ENCODE data around the gene GDPD4.

GDPD4 gene

DNA sequence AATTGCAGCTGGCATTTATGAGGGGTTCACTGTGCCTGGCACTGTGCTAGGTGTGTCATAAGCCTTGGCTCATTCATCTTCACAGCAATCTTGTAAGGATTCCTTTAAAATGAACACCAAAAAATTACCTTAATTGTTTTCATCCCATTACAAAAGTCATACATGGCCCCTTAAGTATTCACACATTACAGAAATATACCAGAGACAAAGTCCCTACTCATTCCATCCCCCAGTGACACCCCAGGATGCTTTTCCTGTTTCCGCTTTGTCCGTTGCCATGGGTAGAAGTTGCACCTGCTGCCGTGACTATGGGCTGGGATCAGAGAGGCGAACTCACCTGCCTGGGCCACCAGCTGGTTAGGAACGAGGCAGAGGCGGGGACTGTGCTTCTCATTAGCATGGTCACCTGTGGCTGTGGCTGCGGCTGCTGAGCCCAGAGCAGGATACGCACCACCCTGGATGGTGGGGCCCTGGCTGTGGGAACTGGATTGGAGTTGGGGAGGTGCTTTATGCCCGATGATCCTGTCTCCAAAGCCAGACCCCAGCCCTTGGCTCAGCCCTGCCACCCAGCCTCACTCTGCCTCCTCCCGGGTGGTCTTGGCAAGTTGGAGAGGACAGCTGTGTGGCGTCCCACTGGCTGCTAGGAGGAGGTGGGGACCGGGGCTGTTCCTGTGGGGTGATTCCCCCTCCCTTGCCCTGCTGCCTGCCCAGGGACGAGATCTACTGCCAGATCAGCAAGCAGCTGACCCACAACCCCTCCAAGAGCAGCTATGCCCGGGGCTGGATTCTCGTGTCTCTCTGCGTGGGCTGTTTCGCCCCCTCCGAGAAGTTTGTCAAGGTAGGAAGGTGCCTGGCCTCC is 112.6 kb downstream of the GDPD4 start:
- DNase-seq = no peak

GRCh38 chr11:77187776-77188632 is 113.5 kb downstream of the GDPD4 start:
- peak; percentile 79 for DNase-seq

GRCh38 chr11:77187111-77187750 is 114.3 kb downstream of the GDPD4 start:
- DNase-seq = no peak

DNA sequence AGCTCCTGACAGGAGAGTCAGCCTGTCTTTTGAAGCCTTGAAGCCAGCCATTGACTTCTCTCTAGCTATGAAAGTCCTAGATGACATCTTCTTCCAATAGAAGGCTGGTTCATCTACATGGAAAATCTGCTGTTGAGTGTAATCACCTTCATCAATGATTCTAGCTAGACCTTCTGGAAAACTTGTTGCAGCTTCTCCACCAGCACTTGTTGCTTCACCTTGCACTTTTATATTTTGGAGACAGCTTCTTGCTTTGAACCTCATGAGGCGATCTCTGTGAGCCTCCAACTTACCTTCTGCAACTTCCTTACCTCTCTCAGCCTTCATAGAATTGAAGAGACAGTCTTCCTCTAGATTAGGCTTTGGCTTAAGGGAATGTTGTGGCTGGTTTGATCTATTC is 115.2 kb downstream of the GDPD4 start:
- DNase-seq = no peak

DNA sequence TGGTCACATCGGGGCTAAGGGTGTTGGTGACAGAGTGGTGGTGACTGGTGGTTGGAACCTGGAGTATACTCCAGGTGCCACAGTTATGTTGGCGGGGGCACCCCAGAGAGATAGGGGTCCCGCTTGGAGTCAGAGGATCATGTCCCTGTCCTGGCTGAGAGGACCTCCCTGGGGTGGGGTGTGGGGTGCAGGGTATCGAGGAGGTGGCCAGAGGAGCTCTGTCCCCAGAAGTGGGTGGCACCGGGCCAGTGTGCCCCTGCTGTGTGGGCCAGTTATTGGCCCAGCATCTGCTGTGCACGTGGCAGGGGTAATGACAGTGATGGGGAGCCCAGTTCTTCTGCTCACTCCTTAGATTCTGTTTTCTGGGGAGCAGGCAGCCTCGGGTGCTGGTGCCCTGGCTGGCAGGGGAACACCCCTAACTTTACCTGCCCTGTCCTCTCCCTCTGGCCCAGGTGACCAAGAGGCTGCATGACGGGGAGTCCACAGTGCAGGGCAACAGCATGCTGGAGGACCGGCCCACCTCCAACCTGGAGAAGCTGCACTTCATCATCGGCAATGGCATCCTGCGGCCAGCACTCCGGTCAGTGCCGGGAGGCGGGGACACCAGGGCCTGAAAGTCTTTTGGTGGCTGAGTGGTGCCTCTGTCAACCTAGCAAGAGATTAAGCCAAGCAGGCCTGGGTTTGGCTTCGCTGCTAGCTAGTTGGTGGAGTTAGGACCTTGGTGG is 117.2 kb downstream of the GDPD4 start:
- DNase-seq = no peak

DNA sequence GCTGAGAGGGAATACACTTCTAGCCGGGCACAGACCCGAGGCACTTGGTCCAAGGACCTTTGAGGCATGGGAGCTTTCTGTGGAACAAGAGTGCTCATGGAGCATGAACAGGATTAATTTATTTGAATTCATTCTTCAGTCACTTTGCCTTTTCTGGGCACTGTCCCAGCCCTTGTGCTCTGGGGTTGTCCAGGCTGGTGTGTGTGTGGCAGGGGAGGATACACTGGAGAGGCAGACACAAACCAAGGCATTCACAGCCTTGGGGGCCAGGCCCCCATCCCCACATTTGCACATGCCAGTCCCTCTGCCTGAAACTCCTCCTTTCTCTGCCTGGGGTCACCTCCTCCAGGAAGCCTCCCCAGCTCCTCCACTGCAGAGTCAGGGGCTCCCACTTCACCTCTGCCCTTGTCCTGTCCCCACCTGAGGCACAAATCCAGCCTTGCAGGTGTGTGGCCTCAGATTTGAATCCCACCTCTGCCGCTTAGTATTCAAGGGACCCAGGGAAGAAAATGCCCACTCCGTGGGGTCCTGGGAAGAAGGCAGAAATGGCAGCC is 118.0 kb downstream of the GDPD4 start:
- no peak for DNase-seq

- DNase-seq = no peak
Observed at GRCh38 chr11:77182542-77183430, 118.7 kb downstream of the GDPD4 start.

DNA sequence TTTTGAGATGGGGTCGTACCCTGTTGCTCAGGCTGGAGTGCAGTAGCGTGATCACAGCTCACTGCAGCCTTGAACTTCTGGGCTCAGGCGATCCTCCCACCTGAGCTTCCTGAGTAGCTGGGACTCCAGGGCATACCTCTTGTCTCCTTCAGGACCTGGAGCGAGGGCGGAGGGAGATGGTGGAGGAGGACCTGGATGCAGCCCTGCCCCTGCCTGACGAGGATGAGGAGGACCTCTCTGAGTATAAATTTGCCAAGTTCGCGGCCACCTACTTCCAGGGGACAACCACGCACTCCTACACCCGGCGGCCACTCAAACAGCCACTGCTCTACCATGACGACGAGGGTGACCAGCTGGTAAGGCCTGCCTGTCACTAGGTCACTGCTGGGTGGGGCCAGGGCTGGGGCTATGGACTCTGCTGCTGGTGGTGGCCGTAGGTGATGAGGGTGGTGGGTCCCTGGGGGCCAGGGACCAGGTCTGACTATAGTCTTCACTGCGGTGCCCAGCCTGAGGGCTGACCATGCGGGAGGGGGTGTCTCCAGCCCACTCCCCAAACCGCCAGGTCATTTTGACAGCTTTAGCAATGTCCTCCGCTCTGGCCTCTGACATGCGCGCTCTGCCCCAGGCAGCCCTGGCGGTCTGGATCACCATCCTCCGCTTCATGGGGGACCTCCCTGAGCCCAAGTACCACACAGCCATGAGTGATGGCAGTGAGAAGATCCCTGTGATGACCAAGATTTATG is 119.5 kb downstream of the GDPD4 start:
- no peak for DNase-seq

GRCh38 chr11:77181226-77181625 is 120.3 kb downstream of the GDPD4 start:
- no peak for DNase-seq

DNA sequence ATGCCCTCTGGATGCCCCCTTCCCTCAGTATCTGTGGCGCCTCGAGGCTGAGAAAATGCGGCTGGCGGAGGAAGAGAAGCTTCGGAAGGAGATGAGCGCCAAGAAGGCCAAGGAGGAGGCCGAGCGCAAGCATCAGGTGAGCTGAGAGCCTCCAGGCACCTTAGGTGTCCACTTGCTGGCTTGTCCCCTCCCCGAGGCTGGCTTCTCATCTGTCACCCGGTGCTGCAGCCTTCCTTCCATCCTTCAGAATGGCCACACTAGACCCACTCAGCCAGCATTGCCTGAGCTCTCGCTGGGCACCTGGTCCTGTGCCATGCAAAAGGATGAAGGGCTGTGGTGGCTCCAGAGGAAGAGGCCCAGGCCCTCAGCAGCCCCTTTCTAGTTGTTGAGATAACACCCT is 121.1 kb downstream of the GDPD4 start:
- DNase-seq = no peak

- no peak for DNase-seq
Observed at GRCh38 chr11:77179681-77180080, 121.8 kb downstream of the GDPD4 start.

GRCh38 chr11:77179048-77179447 is 122.4 kb downstream of the GDPD4 start:
- no peak for DNase-seq

- no peak for DNase-seq
Observed at GRCh38 chr11:77178150-77178549, 123.3 kb downstream of the GDPD4 start.

DNA sequence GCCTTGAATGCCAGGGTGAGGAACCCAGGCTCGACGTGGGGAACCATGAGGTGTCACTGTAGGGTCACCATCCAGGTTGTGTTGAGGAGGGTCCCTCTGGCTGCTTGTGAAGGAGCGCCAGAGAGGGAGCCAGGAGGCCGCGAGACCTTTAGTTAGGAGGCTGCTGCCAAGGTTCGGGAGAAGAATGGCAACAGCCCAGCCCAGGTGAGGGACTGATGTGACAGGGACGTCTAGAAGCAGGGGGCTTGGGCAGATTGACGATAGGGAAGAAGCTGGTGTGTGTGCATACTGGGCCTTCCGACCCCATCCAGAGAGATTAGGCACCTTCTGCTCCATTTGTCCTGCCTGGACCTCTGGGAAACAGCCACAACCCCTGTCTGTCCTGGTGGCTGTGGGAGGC is 124.5 kb downstream of the GDPD4 start:
- no peak for DNase-seq

DNA sequence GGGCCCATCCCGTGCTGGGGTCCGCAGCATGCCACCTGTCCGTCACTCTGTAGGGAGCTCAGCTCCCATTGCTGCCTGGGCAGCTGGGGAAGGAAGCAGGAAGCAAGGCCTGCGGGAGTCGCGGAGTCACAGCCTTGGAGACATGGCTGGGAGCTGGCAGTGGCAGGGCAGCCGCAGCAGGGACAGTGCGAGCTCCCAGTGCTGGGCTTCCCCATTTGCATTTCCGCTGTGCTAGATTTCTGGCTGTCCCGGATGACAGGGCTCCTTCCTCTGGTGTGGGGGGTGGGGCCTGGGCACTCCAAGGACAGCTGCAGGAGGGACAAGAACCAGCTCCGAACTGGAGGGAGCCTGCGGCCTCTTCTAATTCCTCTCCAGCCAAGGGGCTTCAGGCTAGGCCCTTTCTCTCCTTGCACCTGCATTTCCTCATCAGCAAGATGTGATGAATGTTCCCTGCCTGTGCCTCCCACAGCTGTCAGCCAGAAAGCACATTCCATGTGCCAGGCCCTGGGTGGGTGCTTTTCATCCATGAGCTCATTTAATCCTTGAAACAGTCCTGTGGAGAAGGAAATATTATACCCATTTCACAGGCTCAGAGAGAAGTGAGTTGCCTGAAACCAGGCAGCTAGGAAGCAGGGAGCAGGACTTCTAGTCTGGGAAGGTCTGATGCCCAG is 125.5 kb downstream of the GDPD4 start:
- DNase-seq = no peak

DNA sequence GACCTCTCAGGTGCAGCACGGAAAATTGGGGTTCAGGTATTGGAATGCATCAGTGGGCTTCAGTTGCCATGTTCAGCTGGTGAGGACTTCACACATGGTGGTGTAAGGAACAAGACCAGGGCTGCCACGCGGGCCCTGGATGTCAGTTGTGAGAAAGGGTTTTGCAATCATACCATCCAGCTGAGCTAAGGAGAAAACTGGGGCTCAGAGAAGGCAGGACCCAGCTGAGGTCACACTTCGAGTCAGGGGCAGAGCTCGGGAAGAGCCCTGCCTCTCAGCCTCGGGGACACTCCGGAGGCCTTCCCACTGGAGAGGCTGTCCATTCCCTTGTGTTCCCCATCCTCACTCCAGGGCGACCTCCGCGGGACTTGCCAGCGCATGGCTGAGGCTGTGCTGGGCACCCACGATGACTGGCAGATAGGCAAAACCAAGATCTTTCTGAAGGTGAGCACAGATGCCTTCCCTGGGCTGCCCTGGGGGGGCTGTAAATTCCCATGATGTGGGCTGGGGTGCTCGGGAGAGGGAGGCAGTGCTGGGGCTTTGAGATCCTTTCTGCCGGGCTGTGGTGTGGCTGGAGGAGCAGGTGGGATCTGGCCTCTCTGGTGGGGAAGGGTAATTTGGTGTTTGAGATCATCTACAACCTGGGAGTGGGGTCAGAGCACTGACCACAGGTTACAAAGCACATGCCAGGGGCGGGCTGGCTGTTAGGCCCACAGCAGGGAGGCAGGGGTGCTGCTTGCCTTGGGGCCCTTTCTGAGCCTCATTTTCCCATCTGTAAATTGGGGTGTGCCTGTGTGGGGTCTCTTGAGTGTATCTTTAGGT is 126.3 kb downstream of the GDPD4 start:
- DNase-seq = no peak

DNA sequence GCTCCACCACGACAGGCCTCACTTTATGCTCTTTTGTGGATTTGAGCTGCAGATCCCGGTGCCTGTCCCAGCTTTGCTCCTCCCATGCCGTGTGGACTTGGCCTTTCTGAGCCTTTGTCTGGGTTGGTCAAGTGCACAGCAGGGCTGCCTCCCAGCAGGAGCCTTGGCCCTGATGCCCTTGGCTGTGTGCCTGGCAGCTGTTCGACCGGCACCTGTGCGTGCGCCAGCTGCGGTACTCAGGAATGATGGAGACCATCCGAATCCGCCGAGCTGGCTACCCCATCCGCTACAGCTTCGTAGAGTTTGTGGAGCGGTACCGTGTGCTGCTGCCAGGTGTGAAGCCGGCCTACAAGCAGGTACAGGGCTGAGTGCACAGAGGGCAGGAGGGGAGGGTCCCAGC is 126.9 kb downstream of the GDPD4 start:
- peak; percentile 95 for DNase-seq

DNA sequence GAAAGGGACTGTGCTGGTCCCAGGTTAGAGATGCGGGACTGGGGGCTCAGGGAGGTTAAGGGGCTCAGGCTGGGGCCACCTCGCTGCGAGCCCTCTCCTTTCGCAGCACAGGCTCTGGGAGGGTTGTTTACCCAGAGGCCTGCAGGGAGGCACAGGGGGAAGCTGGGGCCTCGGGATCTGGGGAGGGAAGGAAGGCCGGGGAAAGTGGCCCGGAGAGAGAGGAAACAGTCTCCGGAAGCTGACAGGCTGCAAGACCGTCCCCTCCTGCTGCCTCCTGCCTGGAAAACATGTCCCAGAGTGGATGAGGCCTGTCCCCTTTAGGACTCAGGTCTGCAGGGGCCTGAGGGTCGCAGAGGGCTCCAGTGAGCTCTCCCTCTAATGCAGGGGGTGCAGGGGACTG is 128.0 kb downstream of the GDPD4 start:
- DNase-seq = no peak

DNA sequence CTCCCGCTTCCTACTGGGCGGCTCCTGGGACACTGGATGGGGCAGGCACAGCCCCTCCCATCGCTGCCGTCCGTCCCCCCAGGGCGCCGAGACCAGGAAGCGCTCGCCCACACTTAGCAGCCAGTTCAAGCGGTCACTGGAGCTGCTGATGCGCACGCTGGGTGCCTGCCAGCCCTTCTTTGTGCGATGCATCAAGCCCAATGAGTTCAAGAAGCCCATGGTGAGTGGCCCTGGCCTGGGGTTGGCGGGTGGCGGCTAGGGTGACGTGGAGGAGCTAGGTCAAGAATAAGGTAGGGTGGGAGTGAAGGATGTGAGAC is 128.9 kb downstream of the GDPD4 start:
- peak; percentile 42 for DNase-seq

Data from DMS79 treated with DMSO at 0.1 percent for 48 hours (cell line).